NK-92 treated with Interleukin-12 subunit alpha and Interleukin-12 subunit beta, amount 100 ng/mL, for 24 hours (cell line): Measurements from ENCODE around the gene CAPN5.

ENCODE experiments used
- DNase-seq: peaks from one replicate; lab custom pipeline; 2025; lab: John Stamatoyannopoulos, UW

Gene CAPN5

GRCh38 chr11:77065878-77066228 is 918 bp upstream of the CAPN5 start:
- no peak for DNase-seq

- no peak for DNase-seq
These were observed 1.2 kb downstream of the CAPN5 start for GRCh38 chr11:77067861-77068443.

GRCh38 chr11:77068457-77069335 is 1.9 kb downstream of the CAPN5 start:
- DNase-seq: no peak

- DNase-seq: no peak
These were observed 2.7 kb downstream of the CAPN5 start for GRCh38 chr11:77069336-77069968.

GRCh38 chr11:77069969-77070582 is 3.3 kb downstream of the CAPN5 start:
- no peak for DNase-seq

GRCh38 chr11:77071077-77071476 is 4.3 kb downstream of the CAPN5 start:
- no peak for DNase-seq

- DNase-seq: peak; percentile 19
These were observed 5.2 kb downstream of the CAPN5 start for GRCh38 chr11:77071671-77072605.

- peak; percentile 67 for DNase-seq
These were observed 6.1 kb downstream of the CAPN5 start for GRCh38 chr11:77072851-77073327.

- no peak for DNase-seq
These were observed 6.7 kb downstream of the CAPN5 start for GRCh38 chr11:77073328-77074001.

GRCh38 chr11:77074205-77074604 is 7.4 kb downstream of the CAPN5 start:
- no peak for DNase-seq

GRCh38 chr11:77074626-77075221 is 8.0 kb downstream of the CAPN5 start:
- no peak for DNase-seq

- DNase-seq: no peak
These were observed 8.7 kb downstream of the CAPN5 start for GRCh38 chr11:77075425-77075905.

- DNase-seq: no peak
These were observed 12.9 kb downstream of the CAPN5 start for GRCh38 chr11:77079666-77080065.

GRCh38 chr11:77080643-77081210 is 14.0 kb downstream of the CAPN5 start:
- DNase-seq: no peak

- DNase-seq: no peak
These were observed 14.6 kb downstream of the CAPN5 start for GRCh38 chr11:77081381-77081851.

GRCh38 chr11:77081976-77082836 is 15.4 kb downstream of the CAPN5 start:
- DNase-seq: no peak

GRCh38 chr11:77082838-77083565 is 16.2 kb downstream of the CAPN5 start:
- no peak for DNase-seq
